Measurements from ENCODE around the gene TBC1D14. TPM values are rescaled to one million over a fixed set of nuclear protein-coding genes. Genes with fewer than 3 reads are reported as not detected.

The TBC1D14 gene
- total and polyA plus RNA-seq, 10 of the 15 experiments (the other 5 are each of a cell fraction or from before 2014, with no cell fraction given) = 0.87 to 39.3 (median 30.1) TPM

DNA sequence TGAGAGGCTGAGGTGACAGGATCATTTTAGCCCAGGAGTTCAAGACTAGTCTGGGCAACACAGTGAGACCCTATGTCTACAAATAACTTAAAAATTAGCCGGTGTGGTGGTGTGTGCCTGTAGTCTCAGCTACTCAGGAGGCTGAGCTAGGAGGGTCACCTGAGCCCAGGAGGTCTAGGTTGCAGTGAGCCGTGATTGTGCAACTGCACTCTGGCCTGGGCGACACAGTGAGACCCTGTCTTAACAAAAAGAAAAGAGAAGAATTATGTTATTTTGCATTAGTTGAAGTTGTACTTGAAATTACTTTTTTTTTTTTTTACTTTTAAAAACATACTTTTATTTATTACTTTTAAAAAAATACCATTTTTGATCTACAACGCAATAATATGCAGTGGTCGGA is 111.7 kb downstream of the TBC1D14 start (continued):
- TF ChIP-seq, protein P1, sequence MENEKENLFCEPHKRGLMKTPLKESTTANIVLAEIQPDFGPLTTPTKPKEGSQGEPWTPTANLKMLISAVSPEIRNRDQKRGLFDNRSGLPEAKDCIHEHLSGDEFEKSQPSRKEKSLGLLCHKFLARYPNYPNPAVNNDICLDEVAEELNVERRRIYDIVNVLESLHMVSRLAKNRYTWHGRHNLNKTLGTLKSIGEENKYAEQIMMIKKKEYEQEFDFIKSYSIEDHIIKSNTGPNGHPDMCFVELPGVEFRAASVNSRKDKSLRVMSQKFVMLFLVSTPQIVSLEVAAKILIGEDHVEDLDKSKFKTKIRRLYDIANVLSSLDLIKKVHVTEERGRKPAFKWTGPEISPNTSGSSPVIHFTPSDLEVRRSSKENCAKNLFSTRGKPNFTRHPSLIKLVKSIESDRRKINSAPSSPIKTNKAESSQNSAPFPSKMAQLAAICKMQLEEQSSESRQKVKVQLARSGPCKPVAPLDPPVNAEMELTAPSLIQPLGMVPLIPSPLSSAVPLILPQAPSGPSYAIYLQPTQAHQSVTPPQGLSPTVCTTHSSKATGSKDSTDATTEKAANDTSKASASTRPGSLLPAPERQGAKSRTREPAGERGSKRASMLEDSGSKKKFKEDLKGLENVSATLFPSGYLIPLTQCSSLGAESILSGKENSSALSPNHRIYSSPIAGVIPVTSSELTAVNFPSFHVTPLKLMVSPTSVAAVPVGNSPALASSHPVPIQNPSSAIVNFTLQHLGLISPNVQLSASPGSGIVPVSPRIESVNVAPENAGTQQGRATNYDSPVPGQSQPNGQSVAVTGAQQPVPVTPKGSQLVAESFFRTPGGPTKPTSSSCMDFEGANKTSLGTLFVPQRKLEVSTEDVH (IDR thresholded peaks at IDR 0.05; ENCODE audit: low read depth, partially characterized antibody) = no peak
- TF ChIP-seq, protein P2, sequence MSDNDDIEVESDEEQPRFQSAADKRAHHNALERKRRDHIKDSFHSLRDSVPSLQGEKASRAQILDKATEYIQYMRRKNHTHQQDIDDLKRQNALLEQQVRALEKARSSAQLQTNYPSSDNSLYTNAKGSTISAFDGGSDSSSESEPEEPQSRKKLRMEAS (IDR thresholded peaks at IDR 0.05; ENCODE audit: low read depth, low read length) = no peak
- no peak for TF ChIP-seq IKZF2 (IDR thresholded peaks at IDR 0.05)
- TF ChIP-seq, protein P3, sequence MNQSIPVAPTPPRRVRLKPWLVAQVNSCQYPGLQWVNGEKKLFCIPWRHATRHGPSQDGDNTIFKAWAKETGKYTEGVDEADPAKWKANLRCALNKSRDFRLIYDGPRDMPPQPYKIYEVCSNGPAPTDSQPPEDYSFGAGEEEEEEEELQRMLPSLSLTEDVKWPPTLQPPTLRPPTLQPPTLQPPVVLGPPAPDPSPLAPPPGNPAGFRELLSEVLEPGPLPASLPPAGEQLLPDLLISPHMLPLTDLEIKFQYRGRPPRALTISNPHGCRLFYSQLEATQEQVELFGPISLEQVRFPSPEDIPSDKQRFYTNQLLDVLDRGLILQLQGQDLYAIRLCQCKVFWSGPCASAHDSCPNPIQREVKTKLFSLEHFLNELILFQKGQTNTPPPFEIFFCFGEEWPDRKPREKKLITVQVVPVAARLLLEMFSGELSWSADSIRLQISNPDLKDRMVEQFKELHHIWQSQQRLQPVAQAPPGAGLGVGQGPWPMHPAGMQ (IDR thresholded peaks at IDR 0.05; ENCODE audit: borderline replicate concordance) = no peak
- TF ChIP-seq ZBED1 (IDR thresholded peaks at IDR 0.05; ENCODE audit: borderline replicate concordance) = no peak
- TF ChIP-seq, protein P4, sequence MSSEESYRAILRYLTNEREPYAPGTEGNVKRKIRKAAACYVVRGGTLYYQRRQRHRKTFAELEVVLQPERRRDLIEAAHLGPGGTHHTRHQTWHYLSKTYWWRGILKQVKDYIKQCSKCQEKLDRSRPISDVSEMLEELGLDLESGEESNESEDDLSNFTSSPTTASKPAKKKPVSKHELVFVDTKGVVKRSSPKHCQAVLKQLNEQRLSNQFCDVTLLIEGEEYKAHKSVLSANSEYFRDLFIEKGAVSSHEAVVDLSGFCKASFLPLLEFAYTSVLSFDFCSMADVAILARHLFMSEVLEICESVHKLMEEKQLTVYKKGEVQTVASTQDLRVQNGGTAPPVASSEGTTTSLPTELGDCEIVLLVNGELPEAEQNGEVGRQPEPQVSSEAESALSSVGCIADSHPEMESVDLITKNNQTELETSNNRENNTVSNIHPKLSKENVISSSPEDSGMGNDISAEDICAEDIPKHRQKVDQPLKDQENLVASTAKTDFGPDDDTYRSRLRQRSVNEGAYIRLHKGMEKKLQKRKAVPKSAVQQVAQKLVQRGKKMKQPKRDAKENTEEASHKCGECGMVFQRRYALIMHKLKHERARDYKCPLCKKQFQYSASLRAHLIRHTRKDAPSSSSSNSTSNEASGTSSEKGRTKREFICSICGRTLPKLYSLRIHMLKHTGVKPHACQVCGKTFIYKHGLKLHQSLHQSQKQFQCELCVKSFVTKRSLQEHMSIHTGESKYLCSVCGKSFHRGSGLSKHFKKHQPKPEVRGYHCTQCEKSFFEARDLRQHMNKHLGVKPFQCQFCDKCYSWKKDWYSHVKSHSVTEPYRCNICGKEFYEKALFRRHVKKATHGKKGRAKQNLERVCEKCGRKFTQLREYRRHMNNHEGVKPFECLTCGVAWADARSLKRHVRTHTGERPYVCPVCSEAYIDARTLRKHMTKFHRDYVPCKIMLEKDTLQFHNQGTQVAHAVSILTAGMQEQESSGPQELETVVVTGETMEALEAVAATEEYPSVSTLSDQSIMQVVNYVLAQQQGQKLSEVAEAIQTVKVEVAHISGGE (CRISPR knock-in tag; IDR thresholded peaks at IDR 0.05) = no peak
